ENCODE results near the gene PPP1R12A.
"Not testable (repeated sequence)": the region's sequence is repeated elsewhere in the genome, so short reads cannot be mapped to it uniquely, and the experiment has no call there.

Gene PPP1R12A

DNA sequence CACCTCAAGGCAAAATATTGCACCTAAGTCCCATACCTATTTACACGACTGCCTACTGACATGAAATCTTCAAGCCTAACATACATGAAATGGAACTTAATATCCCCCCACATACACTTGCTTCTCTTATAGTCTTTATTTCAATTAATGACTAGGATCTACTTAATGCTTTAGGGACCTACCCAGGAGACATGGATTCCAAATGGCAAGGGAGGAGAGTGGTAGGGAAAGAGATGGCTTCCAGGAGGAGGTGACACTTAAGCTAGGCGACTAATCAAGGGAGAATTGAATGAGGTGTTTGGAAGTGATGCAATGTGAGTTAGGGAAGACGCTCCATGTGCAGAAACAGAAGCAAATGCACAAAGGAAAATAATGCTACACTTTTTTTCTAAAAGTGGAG is 9.7 kb upstream of the PPP1R12A start:
- no peak overlapping the region for H3K4me3 ChIP-seq (ENCODE audit: low read depth, low read length)
- H3K27ac ChIP-seq (ENCODE audit: extremely low read depth, low read depth, low read length): no peak overlapping the region
- POLR2A ChIA-PET: no interaction called here
- CTCF ChIA-PET: interaction anchor here (0.6 kb wide), 1 partner anchor 186 kb away, joined by 3 read pairs; no protein-coding TSS in a partner anchor
- no peak for TF ChIP-seq ZBTB6 (tag by site-specific recombination; IDR thresholded peaks at IDR 0.05)
- no peak for TF ChIP-seq ZNF416 (tag by site-specific recombination; IDR thresholded peaks at IDR 0.05)
- no peak for TF ChIP-seq ZSCAN4 (tag by site-specific recombination; IDR thresholded peaks at IDR 0.05)
- TF ChIP-seq ZNF701 (tag by site-specific recombination; IDR thresholded peaks at IDR 0.05): no peak
- TF ChIP-seq ZNF660 (tag by site-specific recombination; IDR thresholded peaks at IDR 0.05): no peak
- TF ChIP-seq ZNF768 (tag by site-specific recombination; IDR thresholded peaks at IDR 0.05): no peak
- TF ChIP-seq PRDM6 (tag by site-specific recombination; IDR thresholded peaks at IDR 0.05): no peak
- no peak for TF ChIP-seq ZNF18 (tag by site-specific recombination; IDR thresholded peaks at IDR 0.05)
- TF ChIP-seq ZNF335 (tag by site-specific recombination; conservative IDR thresholded peaks at IDR 0.05): no peak
- TF ChIP-seq ZNF433 (tag by site-specific recombination; IDR thresholded peaks at IDR 0.05; ENCODE audit: low read depth): no peak
- TF ChIP-seq ZNF292 (tag by site-specific recombination; IDR thresholded peaks at IDR 0.05; ENCODE audit: borderline replicate concordance, low read depth): no peak
- TF ChIP-seq ZNF184 (tag by site-specific recombination; IDR thresholded peaks at IDR 0.05): no peak
- no peak for TF ChIP-seq ZNF777 (tag by site-specific recombination; IDR thresholded peaks at IDR 0.05; ENCODE audit: borderline replicate concordance)
- TF ChIP-seq YY2 (tag by site-specific recombination; IDR thresholded peaks at IDR 0.05): no peak
- TF ChIP-seq ZNF473 (tag by site-specific recombination; IDR thresholded peaks at IDR 0.05): no peak
- no peak for TF ChIP-seq ZFHX2 (tag by site-specific recombination; conservative IDR thresholded peaks at IDR 0.05)
- TF ChIP-seq KLF1 (tag by site-specific recombination; IDR thresholded peaks at IDR 0.05): no peak
- no peak for TF ChIP-seq KLF10 (tag by site-specific recombination; IDR thresholded peaks at IDR 0.05)
- H3K36me3 ChIP-seq (ENCODE audit: control insufficient read depth in 2 of 2, insufficient read depth in 1 of 2, low read length in 2 of 2): no peaks in the 10 kb centered on the region
- no peaks in the 10 kb centered on the region for H3K9me3 ChIP-seq (ENCODE audit: control insufficient read depth, insufficient read depth, low read depth, low read length)
- H3K4me1 ChIP-seq (ENCODE audit: control insufficient read depth, insufficient read depth, low read length): peaks cover 4% of the 10 kb centered on the region; the same call in 1 of the 2 replicates

GRCh38 chr12:79942846-79943245 is 7.9 kb upstream of the PPP1R12A start:
- H3K9me3 ChIP-seq (ENCODE audit: control insufficient read depth, insufficient read depth, low read depth, low read length); CTCF ChIA-PET; POLR2A ChIA-PET; H3K4me1 ChIP-seq (ENCODE audit: control insufficient read depth, insufficient read depth, low read length); H3K27ac ChIP-seq (ENCODE audit: extremely low read depth, low read depth, low read length); H3K36me3 ChIP-seq (ENCODE audit: control insufficient read depth in 2 of 2, insufficient read depth in 1 of 2, low read length in 2 of 2); H3K4me3 ChIP-seq (ENCODE audit: low read depth, low read length): not testable (repeated sequence)
- TF ChIP-seq ZNF146 (tag by site-specific recombination; IDR thresholded peaks at IDR 0.05): peak; percentile 90
- peak; percentile 76; the same call in 1 of the 2 replicates for TF ChIP-seq ZNF580 (tag by site-specific recombination; IDR thresholded peaks at IDR 0.05)
